HG02571 (cell line): ENCODE data around the gene ATP5PF.
"Not testable (repeated sequence)": the region's sequence is repeated elsewhere in the genome, so short reads cannot be mapped to it uniquely, and the experiment has no call there.

Experiments
- ATAC-seq: cut with Tn5 transposase; IDR thresholded peaks from one replicate; pipeline ENCODE4 v1.9.1; 2021; ENCODE audit warnings: mild to moderate bottlenecking, moderate library complexity; ENCODE audit not compliant: unreplicated experiment

The ATP5PF gene

DNA sequence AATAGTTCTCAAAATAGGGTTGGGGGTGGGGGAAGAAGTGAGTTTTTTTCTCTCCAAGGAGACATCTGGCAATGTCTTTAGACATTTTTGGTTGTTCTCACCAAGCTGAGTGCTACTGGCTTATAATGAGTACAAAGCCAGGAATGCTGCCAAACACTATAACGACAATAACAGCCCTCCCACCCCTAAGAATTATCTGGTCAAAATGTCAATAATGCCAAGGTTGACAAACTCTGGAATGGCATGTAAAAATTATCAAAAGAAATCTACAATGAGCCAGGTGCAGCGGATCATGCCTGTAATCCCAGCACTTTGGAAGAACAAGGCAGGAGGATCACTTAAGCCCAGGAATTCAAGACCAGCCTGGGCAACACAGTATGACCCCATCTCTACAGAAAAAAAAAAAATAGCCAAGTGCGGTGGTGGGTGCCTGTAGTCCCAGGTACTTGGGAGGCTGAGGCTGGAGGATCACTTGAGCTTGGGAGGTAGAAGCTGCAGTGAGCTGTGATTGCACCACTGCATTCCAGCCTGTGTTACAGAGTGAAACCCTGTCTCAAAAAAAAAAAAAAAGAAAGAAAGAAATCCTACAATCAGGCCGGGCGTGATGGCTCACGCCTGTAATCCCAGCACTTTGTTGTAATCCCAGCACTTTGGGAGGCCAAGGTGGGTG lies 2.5 kb downstream of the ATP5PF start:
- ATAC-seq, result no peak

DNA sequence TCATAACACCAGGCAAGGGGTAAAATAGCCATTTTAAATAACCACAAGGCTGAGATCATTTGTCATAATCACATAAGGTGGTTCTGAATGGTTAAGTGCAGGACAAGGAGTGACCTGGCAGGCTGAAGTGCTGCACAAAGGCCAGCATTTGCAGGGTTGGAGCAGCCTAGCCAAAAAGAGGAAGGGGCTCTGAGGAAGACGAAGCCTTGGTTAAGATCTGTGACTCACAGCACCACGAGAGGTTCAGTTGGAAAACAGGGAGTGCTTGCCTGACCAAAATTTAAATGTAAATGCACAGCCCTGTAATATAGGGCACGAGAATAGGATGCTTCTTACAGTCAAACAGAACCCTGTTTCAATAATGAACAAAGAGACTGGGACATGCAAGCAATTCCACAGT lies 12.1 kb downstream of the ATP5PF start:
- no peak for ATAC-seq

DNA sequence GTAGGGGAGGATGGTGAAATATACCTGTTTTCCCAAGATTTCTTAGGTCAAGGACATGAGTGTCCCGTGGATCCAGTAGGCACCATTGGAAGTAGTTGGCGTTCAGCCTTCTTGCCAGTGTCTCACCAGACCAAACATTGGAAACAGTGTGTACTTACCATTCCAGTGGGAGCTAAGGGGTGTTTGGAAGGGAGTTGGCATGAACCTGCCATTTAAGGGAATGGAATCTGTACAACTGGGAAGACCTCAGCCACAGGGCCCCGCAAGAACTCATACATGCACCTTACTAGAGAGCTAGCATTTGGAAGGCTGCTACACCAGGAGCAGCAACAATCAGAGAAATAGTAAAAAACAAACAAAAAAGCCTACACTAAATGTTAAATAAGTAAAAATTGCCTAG lies 12.7 kb downstream of the ATP5PF start:
- no peak for ATAC-seq

- ATAC-seq, result no peak
These were observed 17.1 kb downstream of the ATP5PF start for GRCh38 chr21:25717491-25718147.

DNA sequence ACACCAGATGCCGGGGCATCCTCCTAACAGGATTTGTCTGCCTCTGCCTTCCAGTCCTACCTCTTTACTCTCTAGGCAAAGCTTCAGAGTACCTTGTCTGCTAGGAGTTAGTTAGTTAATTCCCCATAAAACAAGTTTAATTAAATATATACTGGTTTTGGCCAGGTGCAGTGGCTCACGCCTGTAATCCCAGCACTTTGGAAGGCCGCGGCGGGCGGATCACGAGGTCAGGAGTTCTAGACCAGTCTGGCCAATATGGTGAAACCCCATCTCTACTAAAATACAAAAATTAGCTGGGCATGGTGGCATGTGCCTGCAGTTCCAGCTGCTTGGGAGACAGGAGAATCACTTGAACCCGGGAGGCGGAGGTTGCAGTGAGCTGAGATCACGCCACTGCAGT lies 20.6 kb downstream of the ATP5PF start:
- not testable (repeated sequence) for ATAC-seq

- no peak for ATAC-seq
These were observed 24.2 kb downstream of the ATP5PF start for GRCh38 chr21:25710550-25710949.

DNA sequence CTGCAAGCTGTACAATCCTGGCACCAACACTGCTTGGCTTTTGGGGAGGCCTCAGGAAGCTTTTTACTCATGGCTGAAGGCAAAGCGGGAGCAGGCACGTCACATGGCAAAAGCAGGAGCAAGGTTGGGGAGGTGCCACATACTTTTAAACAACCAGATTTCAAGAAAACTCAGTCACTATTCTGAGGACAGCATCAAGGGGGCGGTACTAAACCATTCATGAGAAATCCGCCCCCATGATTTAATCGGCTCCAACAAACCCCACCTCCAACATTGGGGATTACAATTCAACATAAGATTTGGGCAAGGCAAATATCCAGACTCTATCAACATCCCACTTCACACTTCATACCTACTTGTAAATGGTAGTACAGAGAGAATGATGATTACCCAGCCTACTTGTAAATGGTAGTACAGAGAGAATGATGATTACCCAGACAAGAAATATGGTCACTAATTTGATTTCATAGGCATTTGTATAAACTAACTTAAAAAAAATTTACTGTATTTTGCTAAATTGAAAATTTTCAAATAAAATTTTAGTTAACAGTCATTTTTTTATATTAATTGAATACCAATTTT lies 24.9 kb downstream of the ATP5PF start:
- ATAC-seq, result no peak

- no peak for ATAC-seq
These were observed 26.1 kb downstream of the ATP5PF start for GRCh38 chr21:25708467-25709065.

DNA sequence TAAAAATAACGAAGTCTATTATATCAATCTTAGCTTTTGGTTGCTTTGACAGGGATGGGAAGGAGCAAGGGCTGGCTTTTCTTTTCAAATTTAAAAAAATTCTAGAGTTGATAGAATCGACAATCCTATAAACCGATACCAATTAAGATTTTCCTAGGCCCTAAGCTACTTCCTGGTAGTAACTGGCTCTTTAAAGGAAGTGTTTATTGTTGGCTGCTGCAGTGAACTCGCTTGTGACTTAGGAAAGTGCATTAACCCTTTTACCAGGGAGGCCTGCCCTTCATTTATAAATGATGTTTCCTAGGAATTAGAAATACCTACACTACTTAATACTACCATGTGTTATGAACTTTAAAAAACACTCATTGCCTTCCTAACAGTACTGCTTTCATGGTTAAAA lies 33.2 kb downstream of the ATP5PF start:
- ATAC-seq, result no peak

DNA sequence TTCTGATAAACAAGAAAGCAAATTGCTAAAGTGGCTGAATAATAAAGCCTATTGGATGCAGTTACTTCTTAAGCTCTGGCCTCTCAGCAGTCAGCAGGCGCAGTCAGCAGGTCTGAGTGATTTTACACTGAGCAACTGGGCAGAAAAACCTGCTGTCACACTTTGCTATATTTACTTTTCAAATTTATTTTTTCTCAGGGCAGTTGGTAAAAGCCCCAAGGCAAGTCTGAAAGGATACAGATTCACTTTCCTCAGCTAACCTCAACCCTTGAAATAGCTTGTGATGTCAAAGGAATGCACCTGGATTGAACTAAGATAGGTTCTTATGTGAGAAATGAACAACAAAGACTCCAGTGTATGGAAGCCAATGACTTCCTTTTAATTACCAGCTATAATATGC lies 34.0 kb downstream of the ATP5PF start:
- ATAC-seq, result no peak

DNA sequence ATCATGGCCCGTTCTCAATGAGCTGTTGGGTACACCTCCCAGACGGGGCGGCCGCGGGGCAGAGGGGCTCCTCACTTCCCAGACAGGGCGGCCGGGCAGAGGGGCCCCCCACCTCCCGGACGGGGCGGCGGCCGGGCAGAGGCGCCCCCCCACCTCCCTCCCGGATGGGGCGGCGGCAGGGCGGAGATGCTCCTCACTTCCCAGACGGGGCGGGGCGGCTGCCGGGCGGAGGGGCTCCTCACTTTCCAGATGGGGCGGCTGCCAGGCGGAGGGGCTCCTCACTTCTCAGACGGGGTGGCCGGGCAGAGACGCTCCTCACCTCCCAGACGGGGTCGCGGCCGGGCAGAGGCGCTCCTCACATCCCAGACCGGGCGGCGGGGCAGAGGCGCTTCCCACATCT lies 39.2 kb downstream of the ATP5PF start:
- ATAC-seq, result not testable (repeated sequence)

DNA sequence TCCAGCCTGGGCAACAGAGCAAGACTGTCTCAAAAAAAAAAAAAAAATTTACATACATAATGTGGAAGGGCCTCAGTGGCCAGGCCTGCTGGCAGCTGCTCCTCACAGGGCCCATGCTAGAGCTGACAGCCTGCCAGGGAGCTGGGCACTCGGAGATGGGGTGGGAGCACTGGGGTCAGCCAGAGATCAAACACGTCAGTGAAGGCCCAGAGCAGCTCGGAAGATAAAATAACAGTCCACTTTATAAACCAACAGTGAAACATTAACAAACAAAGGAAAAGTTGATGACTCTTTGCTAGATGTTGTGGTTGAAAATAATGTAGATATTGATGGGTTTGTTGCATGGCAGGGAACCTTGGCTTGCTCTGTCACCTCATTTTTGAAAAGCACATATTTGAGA lies 42.7 kb downstream of the ATP5PF start:
- no peak for ATAC-seq

- ATAC-seq, result no peak
These were observed 45.5 kb downstream of the ATP5PF start for GRCh38 chr21:25689226-25689625.

GRCh38 chr21:25688275-25689155 lies 46.2 kb downstream of the ATP5PF start:
- ATAC-seq, result no peak

GRCh38 chr21:25687787-25688186 lies 46.9 kb downstream of the ATP5PF start:
- no peak for ATAC-seq

DNA sequence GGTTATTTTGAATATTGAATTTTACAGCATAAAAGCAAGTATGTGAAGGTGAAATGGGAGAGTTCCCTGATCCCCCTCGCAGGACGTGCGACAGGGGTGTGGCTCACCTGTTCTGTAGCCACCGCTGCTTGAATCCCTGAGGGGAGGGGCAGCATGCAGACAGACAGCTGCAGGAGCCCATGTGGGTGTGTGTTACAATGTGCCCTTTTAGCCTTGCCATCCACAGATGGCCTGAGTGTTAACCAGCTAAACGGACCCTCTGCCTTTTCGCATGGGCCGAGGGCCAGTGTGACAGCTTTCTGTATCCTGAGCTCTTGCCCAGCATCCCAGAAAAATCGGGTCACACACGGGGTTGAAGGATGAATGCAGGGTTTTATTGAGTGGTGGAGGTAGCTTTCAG lies 52.3 kb downstream of the ATP5PF start:
- no peak for ATAC-seq

GRCh38 chr21:25676451-25676850 lies 58.3 kb downstream of the ATP5PF start:
- no peak for ATAC-seq
